Astrocyte of the hippocampus (primary cell): ENCODE results near the gene ADAM12.
"Not testable (repeated sequence)": the region's sequence is repeated elsewhere in the genome, so short reads cannot be mapped to it uniquely, and the experiment has no call there.

Experiments
- DNase-seq: peaks from one replicate; pipeline ENCODE4 v3.0.0; 2011; ENCODE audit warnings: low read depth, low spot score

The ADAM12 gene

DNA sequence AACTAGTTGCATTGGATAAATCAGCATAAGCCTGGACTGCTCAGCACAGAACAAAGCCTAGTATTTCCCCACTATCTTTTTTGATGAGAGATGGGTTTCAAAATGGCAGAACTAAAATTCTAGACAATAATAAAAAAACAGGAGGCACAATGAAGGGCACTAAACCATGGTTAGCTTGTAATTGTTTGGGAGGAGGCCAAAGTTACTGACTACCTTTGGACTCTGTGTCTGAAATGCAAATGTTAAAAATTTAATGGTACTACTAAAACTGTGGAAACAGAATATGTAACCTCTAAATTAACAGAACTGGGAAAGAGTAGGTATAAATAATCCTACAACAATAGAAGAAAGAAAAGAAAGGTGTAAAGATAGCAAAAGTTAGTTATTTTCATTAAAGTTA, 13.0 kb downstream of the ADAM12 start:
- DNase-seq = no peak

DNA sequence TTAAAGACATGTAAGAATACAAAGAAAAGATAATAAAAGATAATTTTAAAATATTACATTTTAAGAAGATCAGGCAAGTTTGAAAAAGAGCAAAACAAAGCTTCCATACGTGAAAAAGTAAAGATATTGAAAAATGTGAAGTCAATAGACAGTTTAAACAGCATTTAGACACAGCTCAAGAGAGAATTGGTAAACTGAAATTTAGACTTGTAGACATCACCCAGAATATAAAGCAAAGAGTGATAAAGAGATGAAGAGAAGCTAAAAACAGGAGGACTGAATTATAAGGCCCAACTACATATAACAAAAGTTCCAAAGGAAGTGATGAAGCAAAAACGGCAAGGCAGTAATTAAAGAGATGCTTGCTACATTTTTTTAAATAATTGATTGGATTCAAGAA, 13.8 kb downstream of the ADAM12 start:
- no peak for DNase-seq

DNA sequence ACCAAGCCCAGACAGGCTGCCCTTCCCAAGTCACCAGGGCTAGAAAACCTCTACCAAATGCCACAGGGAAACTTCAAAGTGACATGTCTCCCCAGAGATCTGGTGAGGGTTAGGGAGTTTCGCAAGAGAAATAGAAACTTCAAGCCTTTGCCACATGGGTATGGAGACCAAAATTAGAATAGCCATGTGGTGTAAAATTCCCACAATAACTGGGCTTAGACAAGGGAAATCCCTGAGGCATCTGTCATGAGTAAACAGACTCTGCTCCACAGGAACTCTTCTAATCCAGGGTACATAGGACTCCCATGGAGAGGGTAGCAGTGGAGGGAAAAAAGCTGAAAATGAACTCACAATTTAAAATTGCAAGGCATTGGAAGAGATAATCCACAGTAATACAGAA, 14.3 kb downstream of the ADAM12 start:
- DNase-seq = no peak

DNA sequence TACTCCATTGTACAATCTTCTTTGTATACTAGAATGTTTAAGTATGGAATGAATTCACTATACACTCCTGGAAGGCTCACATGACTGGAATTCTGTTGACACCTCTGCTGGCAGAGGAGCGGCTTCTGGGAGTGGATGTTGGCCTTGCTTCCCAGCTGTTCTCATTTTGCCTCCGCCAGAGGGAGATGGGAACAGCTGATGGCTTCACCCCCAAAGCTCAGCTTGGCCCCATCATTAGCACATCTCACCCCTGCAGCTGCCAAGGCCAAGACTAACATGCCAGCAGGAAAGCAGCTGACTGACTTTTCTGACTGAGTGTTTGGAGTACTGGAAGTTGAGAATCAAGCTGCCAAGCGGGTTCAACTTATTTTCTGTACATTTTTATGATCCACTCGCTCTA, 15.1 kb downstream of the ADAM12 start:
- no peak for DNase-seq

DNA sequence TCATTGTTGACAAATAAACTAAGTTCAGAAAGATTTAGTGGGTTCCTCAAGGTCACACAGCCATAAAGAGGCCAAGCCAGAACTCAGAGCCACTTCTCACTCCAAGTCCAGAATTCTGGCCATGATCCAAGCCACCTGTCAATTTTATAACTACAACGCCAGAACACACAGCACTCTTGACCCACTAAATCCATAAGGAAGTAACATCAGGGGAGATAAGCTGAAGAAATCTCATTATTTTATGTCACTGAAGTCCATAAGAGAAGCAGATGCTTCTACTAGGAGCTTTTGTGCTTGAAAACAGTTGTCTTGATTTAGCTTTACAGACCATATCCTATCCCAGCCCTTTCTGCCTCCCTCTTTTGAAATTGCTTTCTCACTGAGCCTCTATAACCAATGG, 15.9 kb downstream of the ADAM12 start:
- no peak for DNase-seq

DNA sequence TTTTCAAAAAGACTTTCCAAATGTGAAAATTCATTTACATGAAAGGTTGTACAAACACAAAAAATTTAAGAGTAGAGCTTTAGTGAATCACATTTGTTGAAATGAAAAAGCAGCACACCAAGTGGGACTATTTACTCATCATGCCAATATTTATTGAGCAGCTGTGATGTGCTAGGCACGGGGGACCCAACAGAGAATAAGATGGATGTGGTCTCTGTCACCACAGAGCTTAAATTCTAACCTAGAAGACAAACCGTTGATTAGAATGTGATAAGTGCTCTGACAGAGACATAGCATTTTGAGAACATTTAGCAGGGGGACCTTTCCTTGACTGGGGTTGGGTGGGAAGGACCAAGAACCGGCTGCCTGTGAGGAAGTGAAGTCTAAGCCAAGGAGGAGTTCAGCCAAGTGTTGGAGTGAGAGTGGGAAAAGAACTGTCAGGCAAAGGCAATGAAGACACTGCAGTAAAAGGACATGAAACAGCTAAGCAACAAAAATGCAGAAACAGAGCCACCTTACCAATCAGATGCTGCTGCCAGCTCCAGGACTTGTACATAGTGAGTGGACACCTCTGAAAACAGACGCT, 19.1 kb downstream of the ADAM12 start:
- no peak for DNase-seq

DNA sequence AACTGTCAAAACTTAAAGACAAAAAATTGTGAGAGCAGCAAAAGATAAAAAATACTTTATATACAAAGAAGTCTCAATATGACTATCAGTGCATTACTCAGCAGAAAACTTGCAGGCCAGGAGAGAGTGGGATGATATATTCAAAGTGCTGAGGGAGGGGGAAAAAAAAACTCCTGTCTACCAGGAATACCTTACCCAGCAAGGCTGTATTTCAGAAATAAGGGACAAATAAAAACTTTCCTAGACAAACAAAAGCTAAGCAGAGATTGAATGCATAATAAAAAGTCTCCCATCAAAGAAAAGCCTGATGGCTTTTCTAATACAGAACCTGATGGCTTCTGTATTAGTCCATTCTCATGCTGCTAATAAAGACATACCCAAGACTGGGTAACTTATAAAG, 31.1 kb downstream of the ADAM12 start:
- DNase-seq = no peak

DNA sequence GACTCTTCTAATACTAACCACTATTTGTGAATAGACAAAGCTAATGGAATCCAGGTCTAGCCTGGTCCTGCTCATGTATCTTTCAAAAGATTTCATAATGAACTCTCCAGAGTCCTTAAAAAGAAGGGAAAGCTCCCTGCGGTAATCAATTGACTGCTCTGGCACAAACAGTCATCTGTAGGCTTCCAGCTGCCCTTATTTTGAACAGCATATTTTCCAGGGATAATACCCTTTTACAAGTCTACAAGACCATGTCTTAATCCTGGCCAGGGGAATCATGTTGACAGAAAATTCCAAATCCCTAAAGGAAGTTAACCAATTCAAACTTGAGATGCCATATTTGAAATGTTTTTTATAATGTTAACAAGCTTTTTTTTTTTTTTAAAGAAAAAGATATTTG, 34.6 kb downstream of the ADAM12 start:
- no peak for DNase-seq

DNA sequence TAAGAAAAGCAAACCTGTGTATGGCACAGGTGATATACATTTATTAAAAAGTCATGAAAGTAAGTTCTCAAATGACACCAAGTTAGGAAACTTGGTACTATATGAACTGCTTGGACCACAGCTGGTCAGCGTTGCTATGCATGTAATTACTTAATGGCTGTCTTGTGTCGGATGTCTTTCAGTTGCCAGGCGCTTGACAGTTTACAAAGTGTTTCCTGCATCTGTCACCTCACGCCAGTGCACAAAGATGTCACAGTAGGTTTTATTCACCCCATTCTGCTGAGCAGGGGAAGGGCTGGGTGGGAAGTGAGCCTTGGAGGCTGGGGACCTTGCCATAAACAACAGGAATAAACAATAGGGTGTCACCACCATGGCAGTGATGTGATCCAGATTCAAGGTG, 35.8 kb downstream of the ADAM12 start:
- no peak for DNase-seq

DNA sequence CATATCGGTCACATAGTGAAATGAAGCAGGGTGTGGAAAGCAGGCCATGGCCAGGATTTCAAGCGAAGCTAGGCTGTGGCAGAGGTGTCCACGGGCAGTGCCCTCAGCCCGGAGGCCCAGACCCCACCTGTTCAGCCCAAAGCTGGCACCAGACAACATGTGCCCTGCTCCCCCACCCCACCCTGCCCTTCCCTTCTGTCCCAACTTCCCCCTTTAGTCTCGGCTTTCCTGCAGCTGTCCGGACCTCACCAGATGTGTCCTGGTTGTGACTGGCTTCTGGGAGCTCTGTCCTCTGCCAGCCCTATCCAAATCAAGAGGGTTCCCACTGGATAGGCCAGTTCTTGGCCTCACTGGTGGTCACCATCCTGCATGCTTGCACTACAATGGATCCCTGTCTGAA, 37.3 kb downstream of the ADAM12 start:
- no peak for DNase-seq

DNA sequence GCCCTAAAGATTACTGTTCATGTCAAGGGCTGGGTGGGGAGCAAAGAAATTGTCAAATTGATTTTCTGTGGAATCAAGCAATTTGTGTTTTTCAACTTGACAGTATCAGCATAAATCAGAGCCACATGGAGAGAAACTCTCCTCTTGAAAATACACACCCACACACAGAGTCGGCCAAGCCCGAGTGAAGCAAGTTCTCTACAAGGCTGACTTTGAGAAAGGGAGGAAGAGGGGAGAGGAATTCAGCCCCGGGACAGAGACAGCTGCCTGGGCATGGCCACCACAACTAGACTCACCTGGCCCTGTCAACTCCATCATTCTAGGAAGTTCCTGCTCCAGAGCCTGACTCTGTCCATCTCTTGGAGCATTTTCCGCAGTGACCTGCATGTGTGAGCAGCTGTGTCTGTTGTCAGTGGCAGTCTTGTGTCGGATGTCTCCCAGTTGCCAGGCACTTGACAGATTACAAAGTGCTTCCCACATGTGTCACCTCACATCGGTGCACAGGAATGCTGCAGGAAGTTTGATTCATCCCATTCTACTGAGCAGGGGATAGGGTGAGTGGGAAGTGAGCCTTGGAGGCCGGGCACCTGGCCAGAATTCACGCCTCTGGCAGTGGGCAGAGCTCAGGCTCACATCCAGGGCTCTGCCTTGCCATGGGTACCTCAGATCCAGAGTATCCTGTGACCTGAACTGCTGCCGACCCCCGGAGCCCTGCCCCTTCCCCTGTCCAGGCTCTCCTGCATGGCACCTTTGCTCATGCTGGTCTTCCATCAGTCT, 37.9 kb downstream of the ADAM12 start:
- peak; percentile 95 for DNase-seq

DNA sequence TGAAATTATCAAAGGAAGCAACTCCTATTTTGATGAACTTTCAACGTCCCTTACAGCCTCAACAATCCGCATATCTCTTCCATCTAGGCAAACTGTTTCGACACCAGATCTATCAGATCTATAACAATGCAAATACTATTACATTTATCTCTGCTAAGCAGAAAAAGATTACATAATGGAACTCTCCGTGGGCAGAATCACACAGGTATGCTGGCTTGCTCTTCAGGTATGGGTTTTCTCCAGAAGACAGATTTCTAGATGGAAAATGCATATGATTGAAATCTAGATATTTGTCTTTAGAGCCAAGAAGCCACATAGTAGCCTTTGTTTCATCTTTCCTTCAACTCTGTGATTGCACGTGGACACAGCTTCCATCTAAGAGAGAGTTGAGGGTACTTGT, 38.6 kb downstream of the ADAM12 start:
- no peak for DNase-seq

DNA sequence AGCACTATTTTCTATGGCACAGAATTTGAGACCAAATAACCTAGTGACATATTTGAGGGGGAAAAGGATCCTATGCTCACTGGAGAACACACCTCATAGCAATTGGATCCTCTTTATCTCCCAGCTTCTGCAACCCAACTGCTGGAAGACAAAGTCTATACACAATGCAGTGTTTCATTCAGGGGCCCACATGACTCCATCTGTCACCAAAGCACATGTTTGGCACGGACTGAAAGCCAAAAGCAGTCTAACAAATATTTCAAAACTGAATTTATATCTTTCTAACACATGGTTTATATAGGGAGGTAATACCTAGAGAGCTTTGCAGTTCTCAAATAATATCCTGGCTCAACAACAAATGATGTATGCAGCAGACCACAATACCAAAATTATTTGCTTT, 39.2 kb downstream of the ADAM12 start:
- DNase-seq = no peak

DNA sequence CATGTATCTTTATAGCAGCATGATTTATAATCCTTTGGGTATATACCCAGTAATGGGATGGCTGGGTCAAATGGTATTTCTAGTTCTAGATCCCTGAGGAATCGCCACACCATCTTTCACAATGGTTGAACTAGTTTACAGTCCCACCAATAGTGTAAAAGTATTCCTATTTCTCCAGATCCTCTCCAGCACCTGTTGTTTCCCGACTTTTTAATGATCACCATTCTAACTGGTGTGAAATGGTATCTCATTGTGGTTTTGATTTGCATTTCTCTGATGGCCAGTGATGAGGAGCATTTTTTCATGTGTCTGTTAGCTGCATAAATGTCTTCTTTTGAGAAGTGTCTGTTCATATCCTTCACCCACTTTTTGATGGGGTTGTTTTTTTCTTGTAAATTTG, 44.8 kb downstream of the ADAM12 start:
- not testable (repeated sequence) for DNase-seq

DNA sequence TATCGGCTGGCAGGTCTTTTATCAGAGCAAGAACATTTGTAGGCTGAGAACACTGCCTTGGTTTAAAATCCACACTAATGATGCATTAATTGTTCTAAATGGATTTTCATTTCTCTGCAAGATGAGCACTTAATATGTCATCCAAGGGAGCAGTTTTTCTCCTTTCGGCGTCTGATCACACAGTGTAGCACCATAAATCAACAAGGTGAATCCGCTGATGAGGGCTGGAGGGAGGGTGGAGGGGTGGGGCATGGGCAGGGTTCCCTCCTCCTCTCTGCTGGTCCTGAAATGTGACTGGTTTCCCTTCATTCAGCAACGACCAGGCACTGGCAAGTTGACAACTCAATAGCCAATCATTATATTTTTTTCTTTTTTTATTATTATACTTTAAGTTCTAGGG, 45.6 kb downstream of the ADAM12 start:
- no peak for DNase-seq

DNA sequence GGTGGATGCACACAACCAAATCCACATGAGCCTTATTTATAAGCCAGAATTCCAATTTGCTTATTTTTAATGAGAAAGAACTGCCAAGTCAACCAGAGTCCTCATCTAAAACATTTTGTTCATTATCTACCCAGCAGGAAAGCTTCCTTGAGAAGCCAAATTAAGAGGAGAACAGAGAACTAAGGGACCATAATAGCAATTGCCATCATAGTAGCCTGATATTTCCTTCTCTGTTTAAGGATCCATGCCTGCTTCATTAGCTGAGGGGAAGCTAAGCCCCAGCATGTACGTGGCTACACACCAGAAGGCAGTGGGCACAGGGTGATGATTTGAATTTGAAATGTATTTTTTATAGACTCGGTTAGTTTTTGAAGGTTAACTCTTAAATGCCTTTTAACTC, 46.8 kb downstream of the ADAM12 start:
- DNase-seq = no peak

DNA sequence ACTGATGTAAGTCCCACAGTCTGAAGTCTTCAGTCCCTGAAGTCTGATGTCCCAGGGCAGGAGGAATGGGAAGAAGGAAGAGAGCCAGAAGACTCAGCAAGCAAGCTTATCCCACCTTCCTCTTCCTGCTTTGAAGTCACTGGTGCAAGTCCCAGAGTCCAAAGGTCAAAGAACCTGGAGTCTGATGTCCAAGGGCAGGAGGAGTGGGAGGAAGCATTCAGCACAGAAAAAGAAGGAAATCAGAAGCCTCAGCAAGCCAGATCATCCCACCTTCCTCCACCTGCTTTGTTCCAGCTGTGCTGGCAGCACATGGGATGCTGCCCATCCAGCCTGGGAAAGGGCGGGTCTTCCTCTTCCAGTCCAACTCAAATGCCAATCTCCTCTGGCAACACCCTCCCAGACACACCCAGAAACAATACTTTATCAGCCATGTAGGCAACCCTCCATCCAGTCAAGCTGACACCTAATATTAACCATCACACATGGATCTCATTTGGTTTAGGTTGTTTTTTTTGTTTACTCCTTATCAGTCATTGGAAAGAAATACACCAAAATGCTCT, 50.9 kb downstream of the ADAM12 start:
- DNase-seq = no peak

DNA sequence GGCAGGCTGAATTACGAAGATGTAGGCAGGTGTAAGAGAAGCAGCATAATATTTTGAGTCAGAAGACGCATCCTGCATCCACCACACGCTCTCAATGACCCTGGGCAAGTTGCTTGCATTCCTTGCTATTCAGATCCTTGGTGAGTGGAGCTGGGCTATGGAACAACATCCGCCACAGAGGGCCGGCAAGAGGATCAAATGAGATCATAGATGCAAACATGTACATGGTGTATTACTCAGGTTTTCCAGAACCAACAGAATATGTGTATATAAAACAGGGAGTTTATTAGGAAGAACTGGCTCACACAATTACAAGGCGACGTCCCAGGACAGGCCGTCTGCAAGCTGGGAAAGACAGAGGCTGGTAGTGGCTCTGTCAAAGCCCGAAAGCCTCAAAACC, 51.5 kb downstream of the ADAM12 start:
- DNase-seq = peak; percentile 52

DNA sequence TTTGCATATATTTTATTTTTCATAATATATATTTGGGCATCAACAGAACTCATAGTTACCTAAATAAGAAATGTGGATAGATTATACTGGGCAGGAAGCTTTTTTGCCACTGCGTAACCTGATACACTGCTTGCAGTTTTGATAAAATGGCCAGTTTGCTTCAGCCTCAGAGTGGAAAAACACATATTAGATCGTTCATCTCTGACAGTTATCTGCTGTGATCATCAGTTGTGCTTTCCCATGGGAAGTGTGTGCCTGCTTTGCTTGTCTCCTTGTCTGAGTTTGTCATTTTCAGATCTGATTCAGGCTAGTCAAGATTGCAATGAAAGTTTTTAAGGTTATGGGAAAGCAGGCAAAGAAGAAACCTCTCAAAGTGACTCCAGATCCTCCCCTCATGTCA, 54.0 kb downstream of the ADAM12 start:
- DNase-seq = no peak

DNA sequence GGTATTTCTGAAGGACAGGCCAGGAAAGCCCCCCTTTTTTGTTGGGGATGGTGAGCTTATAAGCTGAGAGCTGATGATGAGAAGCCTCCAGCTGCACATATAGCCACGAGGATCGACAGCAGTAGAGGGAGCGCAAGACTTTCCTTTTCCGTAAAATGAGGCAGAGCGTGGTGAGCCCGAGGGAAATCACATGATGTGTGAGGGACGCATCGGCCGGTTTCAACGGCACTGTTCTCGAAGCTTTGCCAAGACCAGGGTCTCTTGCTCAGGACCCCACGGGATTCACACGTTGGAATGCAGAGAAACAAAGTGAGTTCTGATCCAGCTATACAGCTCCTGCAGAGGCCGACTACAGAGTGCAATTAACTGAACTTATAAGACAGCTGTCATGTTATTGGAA, 55.7 kb downstream of the ADAM12 start:
- no peak for DNase-seq

DNA sequence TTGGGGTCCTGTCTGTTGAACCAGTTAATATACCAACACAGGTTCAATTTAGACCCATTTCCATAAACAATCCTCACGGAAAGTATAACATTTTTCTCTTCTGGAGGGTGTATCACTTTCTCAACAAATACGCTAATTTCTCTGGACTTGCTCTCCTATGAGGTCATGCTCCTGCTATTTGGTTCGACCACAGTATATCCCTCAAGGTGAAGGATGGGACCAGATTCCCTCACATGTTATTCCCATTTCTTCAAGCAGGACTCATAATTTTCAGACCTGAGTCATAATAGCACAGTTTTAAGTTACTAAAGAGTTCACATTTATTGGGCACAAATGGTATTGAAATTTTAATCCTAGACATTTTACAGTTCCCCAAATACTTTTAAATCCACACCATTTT, 57.2 kb downstream of the ADAM12 start:
- peak; percentile 27 for DNase-seq

DNA sequence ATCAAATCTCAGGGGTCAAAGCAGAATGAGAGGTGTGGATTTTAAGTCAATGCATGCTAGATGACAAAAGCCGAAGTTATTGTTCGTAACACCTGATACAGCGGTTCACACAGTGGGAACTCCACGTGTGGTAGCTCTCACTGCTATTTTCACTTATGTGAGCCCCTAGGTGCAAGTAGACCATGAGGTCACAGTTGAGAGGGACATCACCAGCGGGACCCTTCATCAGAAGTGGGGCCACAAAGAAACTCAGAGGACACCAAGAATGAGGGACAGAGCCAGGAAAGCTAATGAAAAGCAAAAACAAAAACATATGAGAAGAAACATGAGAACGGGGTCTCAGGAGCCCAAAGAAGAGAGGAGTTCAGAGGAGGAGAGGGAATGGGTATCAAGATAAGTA, 63.5 kb downstream of the ADAM12 start:
- no peak for DNase-seq

DNA sequence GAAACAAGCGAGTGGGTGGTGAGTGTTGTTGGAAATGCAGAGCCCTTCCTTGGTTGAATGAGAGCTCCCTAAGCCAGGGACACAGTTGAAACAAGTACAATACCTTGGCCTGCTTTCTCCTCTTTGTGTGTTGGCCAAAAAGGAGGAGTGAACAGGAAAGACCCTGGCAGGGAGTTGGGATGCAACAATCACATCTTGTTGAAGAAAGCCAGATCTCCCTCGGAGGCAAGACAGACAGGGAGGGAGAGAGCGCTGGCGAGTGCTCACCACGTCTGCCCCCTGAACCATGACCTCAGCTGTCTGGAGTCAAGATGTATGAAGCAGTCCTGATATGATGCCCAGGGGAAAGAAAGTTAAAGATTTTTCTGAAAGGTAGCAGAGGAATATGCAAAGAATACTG, 66.8 kb downstream of the ADAM12 start:
- DNase-seq = no peak
